ENCODE results near the gene RDH11.

Gene RDH11

DNA sequence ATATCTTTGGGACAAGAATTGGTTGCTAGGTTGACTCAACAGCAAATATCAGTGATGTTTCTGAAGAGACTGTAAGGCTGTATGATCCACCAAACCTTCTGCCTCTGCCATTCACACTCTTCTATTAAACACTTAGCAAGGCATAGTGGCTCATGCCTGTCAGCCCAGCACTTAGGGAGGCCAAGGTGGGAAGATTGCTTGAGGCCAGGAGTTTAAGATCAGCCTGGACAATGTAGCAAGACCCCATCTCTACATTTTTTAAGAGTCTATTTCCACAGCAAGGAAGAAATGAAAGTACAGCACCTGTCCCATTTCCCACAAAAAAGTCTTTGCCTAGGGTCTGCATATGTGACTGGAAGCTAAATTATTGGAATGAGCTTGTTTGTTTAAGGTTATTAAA is 68.0 kb downstream of the RDH11 start:
- Histone ChIP-seq H3K4me3 (ENCODE audit: low read depth, low read length) (no peak overlapping the region), H3K36me3 (no peaks in the 10 kb centered on the region), H3K4me1 (no peaks in the 10 kb centered on the region), H3K27me3 (no peaks in the 10 kb centered on the region), H3K9me3 (no peaks in the 10 kb centered on the region)
- TF ChIP-seq, protein P1, sequence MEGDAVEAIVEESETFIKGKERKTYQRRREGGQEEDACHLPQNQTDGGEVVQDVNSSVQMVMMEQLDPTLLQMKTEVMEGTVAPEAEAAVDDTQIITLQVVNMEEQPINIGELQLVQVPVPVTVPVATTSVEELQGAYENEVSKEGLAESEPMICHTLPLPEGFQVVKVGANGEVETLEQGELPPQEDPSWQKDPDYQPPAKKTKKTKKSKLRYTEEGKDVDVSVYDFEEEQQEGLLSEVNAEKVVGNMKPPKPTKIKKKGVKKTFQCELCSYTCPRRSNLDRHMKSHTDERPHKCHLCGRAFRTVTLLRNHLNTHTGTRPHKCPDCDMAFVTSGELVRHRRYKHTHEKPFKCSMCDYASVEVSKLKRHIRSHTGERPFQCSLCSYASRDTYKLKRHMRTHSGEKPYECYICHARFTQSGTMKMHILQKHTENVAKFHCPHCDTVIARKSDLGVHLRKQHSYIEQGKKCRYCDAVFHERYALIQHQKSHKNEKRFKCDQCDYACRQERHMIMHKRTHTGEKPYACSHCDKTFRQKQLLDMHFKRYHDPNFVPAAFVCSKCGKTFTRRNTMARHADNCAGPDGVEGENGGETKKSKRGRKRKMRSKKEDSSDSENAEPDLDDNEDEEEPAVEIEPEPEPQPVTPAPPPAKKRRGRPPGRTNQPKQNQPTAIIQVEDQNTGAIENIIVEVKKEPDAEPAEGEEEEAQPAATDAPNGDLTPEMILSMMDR (IDR thresholded peaks at IDR 0.05; ENCODE audit: low read depth, low read length), result no peak
- no peak for DNase-seq
